PC-3 (cell line): ENCODE measurements around the gene CBFA2T3. TPM values are rescaled to one million over a fixed set of nuclear protein-coding genes. Genes with fewer than 3 reads are reported as not detected.

Source experiments
- ATAC-seq: fragments of 200-7000 bp; cut with Tn5 transposase; 2 replicates; pipeline ENCODE4 v1.9.1; 2020; ENCODE audit warnings: mild to moderate bottlenecking, moderate library complexity
- BruUV-seq: library from RNA; stranded (reverse); fragments of 400-500 nt; replicated peaks from 2 replicates; lab custom pipeline; 2021; lab: Mats Ljungman, UMichigan
- CTCF ChIA-PET: fragments of 300-600 bp; sonication (Branson Sonifier 250); formaldehyde crosslinking; loops from one replicate; lab custom pipeline; 2022; ENCODE audit warnings: antibody characterized with exemption; lab: Charles Lee
- POLR2A ChIA-PET: fragments of 300-600 bp; sonication (Branson Sonifier 250); formaldehyde crosslinking; loops from one replicate; lab custom pipeline; 2022; ENCODE audit warnings: antibody characterized with exemption; ENCODE audit not compliant: unreplicated experiment; lab: Charles Lee
- DNase-seq: peaks from one replicate; pipeline ENCODE4 v3.0.0-alpha.2; 2015
- H2AFZ ChIP-seq: fragments of 300-600 bp; sonication (generic); 2 replicates; pipeline ENCODE4 v1.6.0; 2016; ENCODE audit warnings: antibody characterized with exemption, low read length
- H3F3A ChIP-seq: fragments of 300-600 bp; sonication (generic); one replicate; pipeline ENCODE4 v1.6.0; 2017; ENCODE audit warnings: antibody characterized with exemption, low read length, control low read depth, mild to moderate bottlenecking; ENCODE audit not compliant: unreplicated experiment
- H3K27ac ChIP-seq: fragments of 300-600 bp; sonication (generic); 2 replicates; pipeline ENCODE4 v1.5.1; 2016; ENCODE audit warnings: mild to moderate bottlenecking, low read length
- H3K27me3 ChIP-seq: fragments of 300-600 bp; sonication (generic); 2 replicates; pipeline ENCODE4 v1.6.1; 2016; ENCODE audit warnings: low read length, mixed read lengths
- H3K36me3 ChIP-seq: fragments of 300-600 bp; sonication (generic); 2 replicates; pipeline ENCODE4 v1.6.1; 2016; ENCODE audit warnings: low read depth, mixed run types, low read length, mixed read lengths
- H3K4me1 ChIP-seq: fragments of 300-600 bp; sonication (generic); 2 replicates; pipeline ENCODE4 v1.5.1; 2016; ENCODE audit warnings: low read length; ENCODE audit not compliant: insufficient read depth
- H3K4me2 ChIP-seq: fragments of 300-600 bp; sonication (generic); 2 replicates; pipeline ENCODE4 v1.6.0; 2016; ENCODE audit warnings: low read length
- H3K4me3 ChIP-seq: fragments of 300-600 bp; sonication (generic); 2 replicates; pipeline ENCODE4 v1.5.1; 2016; ENCODE audit warnings: mild to moderate bottlenecking, low read length, mixed read lengths
- H3K79me2 ChIP-seq: fragments of 300-600 bp; sonication (generic); 2 replicates; pipeline ENCODE4 v1.6.1; 2017; ENCODE audit warnings: low read length, mixed read lengths
- H3K9ac ChIP-seq: fragments of 300-600 bp; sonication (generic); 2 replicates; pipeline ENCODE4 v1.6.0; 2016; ENCODE audit warnings: mild to moderate bottlenecking, low read length
- H3K9me2 ChIP-seq: fragments of 300-600 bp; sonication (generic); replicated peaks from 2 replicates; pipeline ENCODE4 v1.6.1; 2016; ENCODE audit warnings: mixed run types, low read length, mixed read lengths
- H3K9me3 ChIP-seq: fragments of 300-600 bp; sonication (generic); 2 replicates; pipeline ENCODE4 v1.6.1; 2016; ENCODE audit warnings: low read length, mixed read lengths
- H4K20me1 ChIP-seq: fragments of 300-600 bp; sonication (generic); 2 replicates; pipeline ENCODE4 v1.6.1; 2016; ENCODE audit warnings: low read length, mixed read lengths
- CTCF ChIP-seq: fragments of 300-600 bp; sonication (generic); conservative IDR thresholded peaks from 2 replicates; pipeline ENCODE4 v1.5.1; 2017; ENCODE audit warnings: antibody characterized with exemption, low read depth, mild to moderate bottlenecking, low read length
- EZH2 ChIP-seq: fragments of 300-600 bp; sonication (generic); IDR thresholded peaks from one replicate; pipeline ENCODE4 v1.6.1; 2017; ENCODE audit warnings: antibody characterized with exemption, mild to moderate bottlenecking, low read length; ENCODE audit not compliant: unreplicated experiment
- EZH2phosphoT487 ChIP-seq: fragments of 300-600 bp; sonication (generic); IDR thresholded peaks from 2 replicates; pipeline ENCODE4 v1.6.1; 2018; ENCODE audit warnings: mild to moderate bottlenecking, antibody characterized with exemption, low read length, borderline replicate concordance
- intact Hi-C: fragments of 100-400 bp; cut with micrococcal nuclease; formaldehyde crosslinking; loops from 2 replicates; pipeline ENCODE4 v1.9.0; 2023
- total RNA-seq: library from RNA; depleted of rRNA; stranded (reverse); fragments of >200 nt; gene quantifications from 2 replicates; pipeline ENCODE4 v1.2.3, GENCODE V29; 2014

Gene CBFA2T3
- total RNA-seq, 1 experiment from 2014 or later: not detected

GRCh38 chr16:88994695-88995094, 17.7 kb upstream of the CBFA2T3 start:
- H3K27ac ChIP-seq: no peak overlapping the region
- no peaks in the 10 kb centered on the region for H3K36me3 ChIP-seq
- POLR2A ChIA-PET: no interaction called here
- no peaks in the 10 kb centered on the region for H3K9me3 ChIP-seq
- H3K4me1 ChIP-seq: no peaks in the 10 kb centered on the region
- peaks cover 7% of the 10 kb centered on the region; the same call in 1 of the 2 replicates for H3K27me3 ChIP-seq
- H3F3A ChIP-seq: no peaks in the 10 kb centered on the region
- H3K9ac ChIP-seq: no peak overlapping the region
- no peak for TF ChIP-seq CTCF
- TF ChIP-seq EZH2phosphoT487: no peak
- TF ChIP-seq EZH2: no peak
- DNase-seq (no peak), ATAC-seq (no peak)
- no peaks in the 10 kb centered on the region for H3K79me2 ChIP-seq
- H3K4me3 ChIP-seq: no peak overlapping the region
- H4K20me1 ChIP-seq: no peaks in the 10 kb centered on the region
- no peak overlapping the region for H2AFZ ChIP-seq
- CTCF ChIA-PET: no interaction called here
- no TSS peak for BruUV-seq
- no peak overlapping the region for H3K4me2 ChIP-seq
- intact Hi-C loops: no loop called here
- no peaks in the 10 kb centered on the region for H3K9me2 ChIP-seq

GRCh38 chr16:88993946-88994600, 17.1 kb upstream of the CBFA2T3 start:
- no peaks in the 10 kb centered on the region for H3K4me1 ChIP-seq
- POLR2A ChIA-PET: no interaction called here
- H3K9me2 ChIP-seq: no peaks in the 10 kb centered on the region
- H3K36me3 ChIP-seq: no peaks in the 10 kb centered on the region
- H3F3A ChIP-seq: no peaks in the 10 kb centered on the region
- H3K27me3 ChIP-seq: peaks cover 7% of the 10 kb centered on the region; the same call in 1 of the 2 replicates
- H3K79me2 ChIP-seq: no peaks in the 10 kb centered on the region
- no peak overlapping the region for H3K27ac ChIP-seq
- DNase-seq (no peak), ATAC-seq (no peak)
- TF ChIP-seq CTCF: no peak
- no peak for TF ChIP-seq EZH2phosphoT487
- TF ChIP-seq EZH2: no peak
- H3K9me3 ChIP-seq: no peaks in the 10 kb centered on the region
- H3K9ac ChIP-seq: no peak overlapping the region
- no TSS peak for BruUV-seq
- no peak overlapping the region for H3K4me3 ChIP-seq
- no peak overlapping the region for H3K4me2 ChIP-seq
- no peak overlapping the region for H2AFZ ChIP-seq
- CTCF ChIA-PET: no interaction called here
- intact Hi-C loops: no loop called here
- no peaks in the 10 kb centered on the region for H4K20me1 ChIP-seq

GRCh38 chr16:88993166-88993761, 16.3 kb upstream of the CBFA2T3 start:
- Histone ChIP-seq H3K9me2 (no peaks in the 10 kb centered on the region), H2AFZ (no peak overlapping the region), H3K9ac (no peak overlapping the region), H3K4me1 (no peaks in the 10 kb centered on the region), H3K36me3 (no peaks in the 10 kb centered on the region), H3K9me3 (no peaks in the 10 kb centered on the region), H3K27ac (no peak overlapping the region), H3K4me3 (no peak overlapping the region), H3K4me2 (no peak overlapping the region), H3K79me2 (no peaks in the 10 kb centered on the region), H3K27me3 (peaks cover 7% of the 10 kb centered on the region; the same call in 1 of the 2 replicates), H4K20me1 (no peaks in the 10 kb centered on the region), H3F3A (no peaks in the 10 kb centered on the region)
- TF ChIP-seq CTCF: no peak
- TF ChIP-seq EZH2: no peak
- no peak for TF ChIP-seq EZH2phosphoT487
- ChIA-PET CTCF (interaction anchor here (0.6 kb wide), 1 partner anchor 100 kb away, joined by 7 read pairs; the partner anchor contains the start of gene ACSF3), POLR2A (no interaction called here)
- BruUV-seq: no TSS peak
- intact Hi-C loops: no loop called here
- no peak for DNase-seq
- ATAC-seq: no peak
